ENCODE measurements around the gene DCC. TPM values are rescaled to one million over a fixed set of nuclear protein-coding genes. Genes with fewer than 3 reads are reported as not detected.

The DCC gene
- total RNA-seq, 3 donors from 2014 or later (not counting 1 experiment from before 2014, with no cell fraction given): not detected

DNA sequence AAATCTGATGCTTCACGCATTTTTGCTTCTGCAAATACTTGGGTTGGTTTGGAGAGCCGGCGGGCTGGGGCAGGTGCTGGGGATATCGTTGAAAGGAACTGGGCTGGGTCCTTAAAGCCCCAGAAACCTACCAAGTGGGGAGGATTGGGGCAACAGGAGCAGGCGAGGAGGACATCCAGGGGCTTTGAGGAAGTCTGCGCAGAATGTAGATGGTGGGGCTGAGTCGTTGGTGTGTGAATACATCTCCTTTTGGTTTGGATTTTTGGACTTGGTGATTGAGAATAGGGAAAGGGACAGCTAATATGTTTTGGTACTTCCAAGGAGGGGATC, 1.1 kb downstream of the DCC start:
- intact Hi-C loops (cut with micrococcal nuclease): no loop called here
- H3K36me3 Mint-ChIP-seq: peaks cover 17% of the 10 kb centered on the region
- no peaks in the 10 kb centered on the region for H3K4me1 ChIP-seq (ENCODE audit: control insufficient read depth, insufficient read depth, low read length)
- no peak overlapping the region for H3K4me3 ChIP-seq (ENCODE audit: low read length)
- H3K27me3 Mint-ChIP-seq (ENCODE audit: low read depth in 2 of 2): peaks cover 21 to 26% of the 10 kb centered on the region in 2 donors
- H3K36me3 ChIP-seq (ENCODE audit: control insufficient read depth, insufficient read depth, low read length): no peaks in the 10 kb centered on the region
- no peak overlapping the region for H3K4me3 Mint-ChIP-seq
- H3K27ac Mint-ChIP-seq: no peak overlapping the region
- TF ChIP-seq, protein P1, sequence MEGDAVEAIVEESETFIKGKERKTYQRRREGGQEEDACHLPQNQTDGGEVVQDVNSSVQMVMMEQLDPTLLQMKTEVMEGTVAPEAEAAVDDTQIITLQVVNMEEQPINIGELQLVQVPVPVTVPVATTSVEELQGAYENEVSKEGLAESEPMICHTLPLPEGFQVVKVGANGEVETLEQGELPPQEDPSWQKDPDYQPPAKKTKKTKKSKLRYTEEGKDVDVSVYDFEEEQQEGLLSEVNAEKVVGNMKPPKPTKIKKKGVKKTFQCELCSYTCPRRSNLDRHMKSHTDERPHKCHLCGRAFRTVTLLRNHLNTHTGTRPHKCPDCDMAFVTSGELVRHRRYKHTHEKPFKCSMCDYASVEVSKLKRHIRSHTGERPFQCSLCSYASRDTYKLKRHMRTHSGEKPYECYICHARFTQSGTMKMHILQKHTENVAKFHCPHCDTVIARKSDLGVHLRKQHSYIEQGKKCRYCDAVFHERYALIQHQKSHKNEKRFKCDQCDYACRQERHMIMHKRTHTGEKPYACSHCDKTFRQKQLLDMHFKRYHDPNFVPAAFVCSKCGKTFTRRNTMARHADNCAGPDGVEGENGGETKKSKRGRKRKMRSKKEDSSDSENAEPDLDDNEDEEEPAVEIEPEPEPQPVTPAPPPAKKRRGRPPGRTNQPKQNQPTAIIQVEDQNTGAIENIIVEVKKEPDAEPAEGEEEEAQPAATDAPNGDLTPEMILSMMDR (IDR thresholded peaks at IDR 0.05): no peak
- H3K27ac ChIP-seq (ENCODE audit: low read length): no peak overlapping the region
- DNase-seq: no peak
- no peaks in the 10 kb centered on the region for H3K4me1 Mint-ChIP-seq
- no peak for ATAC-seq
- peaks cover 7% of the 10 kb centered on the region for H3K27me3 ChIP-seq (ENCODE audit: control insufficient read depth, insufficient read depth, low read length)
- H3K9me3 Mint-ChIP-seq: peaks cover 6 to 7% of the 10 kb centered on the region in 2 donors
- H3K9me3 ChIP-seq (ENCODE audit: control insufficient read depth, insufficient read depth, low read length): peaks cover 3% of the 10 kb centered on the region
- 11% methylated on average over 7 of the region's 7 CpGs for WGBS (ENCODE audit: insufficient coverage)

DNA sequence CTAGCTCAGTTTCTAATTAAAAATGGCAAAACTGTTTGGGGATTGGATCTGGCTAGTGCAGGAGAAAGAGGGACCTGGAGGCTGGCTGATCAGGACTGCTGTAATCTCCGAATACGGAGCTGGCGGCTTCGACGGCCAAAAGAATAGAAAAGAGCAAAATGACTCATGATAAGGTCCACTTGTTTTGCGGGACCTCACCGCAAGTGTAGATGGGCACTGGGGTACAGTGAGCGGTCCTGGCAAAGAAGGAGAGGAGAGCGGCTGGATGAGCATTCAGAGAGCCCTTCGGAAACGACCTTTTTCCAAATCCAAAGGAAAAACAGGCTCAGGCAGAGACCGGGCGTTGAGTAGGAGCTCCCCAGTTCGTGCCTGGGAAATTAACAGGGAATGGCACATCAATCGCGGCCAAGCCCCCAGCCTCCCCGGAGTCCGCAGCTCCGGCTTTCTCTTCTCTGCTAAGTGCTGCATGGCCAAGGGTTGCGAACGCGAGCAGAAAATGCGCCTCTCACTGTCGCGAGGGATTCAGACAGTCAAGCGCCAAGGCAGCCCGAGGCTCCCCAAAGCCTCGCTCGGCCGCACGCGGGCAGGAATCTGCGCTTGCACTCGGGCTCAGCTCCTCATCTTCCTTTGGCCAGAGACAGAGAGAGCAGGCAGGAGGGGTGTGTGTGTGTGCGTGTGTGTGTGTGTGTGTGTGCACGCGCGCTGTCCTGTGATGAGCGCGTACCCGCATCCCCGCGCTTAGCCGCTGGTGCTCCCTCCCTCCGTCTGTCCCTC, 1.8 kb downstream of the DCC start:
- Mint-ChIP-seq H3K9me3 (peaks cover 6 to 7% of the 10 kb centered on the region in 2 donors), H3K27me3 (ENCODE audit: low read depth in 2 of 2) (peaks cover 21 to 26% of the 10 kb centered on the region in 2 donors), H3K4me1 (no peaks in the 10 kb centered on the region), H3K36me3 (peaks cover 17% of the 10 kb centered on the region), H3K27ac (no peak overlapping the region), H3K4me3 (no peak overlapping the region)
- TF ChIP-seq, protein P1 (IDR thresholded peaks at IDR 0.05): no peak
- WGBS (ENCODE audit: insufficient coverage): 4% methylated on average over 34 of the region's 45 CpGs
- no peak overlapping the region for H3K4me3 ChIP-seq (ENCODE audit: low read length)
- H3K4me1 ChIP-seq (ENCODE audit: control insufficient read depth, insufficient read depth, low read length): no peaks in the 10 kb centered on the region
- no peak overlapping the region for H3K27ac ChIP-seq (ENCODE audit: low read length)
- no peak for ATAC-seq
- H3K27me3 ChIP-seq (ENCODE audit: control insufficient read depth, insufficient read depth, low read length): peaks cover 7% of the 10 kb centered on the region
- intact Hi-C loops (cut with micrococcal nuclease): no loop called here
- H3K9me3 ChIP-seq (ENCODE audit: control insufficient read depth, insufficient read depth, low read length): peaks cover 3% of the 10 kb centered on the region
- no peak for DNase-seq
- no peaks in the 10 kb centered on the region for H3K36me3 ChIP-seq (ENCODE audit: control insufficient read depth, insufficient read depth, low read length)

DNA sequence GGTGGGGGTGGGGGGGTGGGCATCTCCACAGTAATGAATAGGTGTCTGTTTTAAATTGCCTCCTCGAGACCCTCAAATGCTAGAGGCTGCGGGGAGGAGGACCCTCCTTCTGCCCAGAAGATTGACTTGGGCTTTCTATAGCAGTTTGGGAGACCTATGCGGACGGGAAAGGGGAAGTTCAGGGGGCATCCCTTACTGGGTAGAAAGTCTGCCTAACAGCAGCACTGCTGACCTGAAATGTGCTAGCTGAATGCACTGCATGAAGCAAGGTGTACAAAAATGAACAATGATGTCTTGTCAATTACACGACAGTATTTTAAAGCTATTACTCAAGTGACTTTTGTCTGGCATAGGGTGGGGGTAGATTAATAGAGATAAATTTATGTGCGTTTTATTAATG, 2.5 kb downstream of the DCC start:
- Mint-ChIP-seq H3K36me3 (peaks cover 17% of the 10 kb centered on the region), H3K4me3 (no peak overlapping the region), H3K27ac (no peak overlapping the region), H3K9me3 (peaks cover 0 to 7% of the 10 kb centered on the region in 2 donors), H3K27me3 (ENCODE audit: low read depth in 2 of 2) (peaks cover 21 to 26% of the 10 kb centered on the region in 2 donors), H3K4me1 (no peaks in the 10 kb centered on the region)
- 28% methylated on average over 5 of the region's 6 CpGs for WGBS (ENCODE audit: insufficient coverage)
- intact Hi-C loops (cut with micrococcal nuclease): no loop called here
- Histone ChIP-seq H3K27me3 (ENCODE audit: control insufficient read depth, insufficient read depth, low read length) (peaks cover 7% of the 10 kb centered on the region), H3K27ac (ENCODE audit: low read length) (no peak overlapping the region), H3K9me3 (ENCODE audit: control insufficient read depth, insufficient read depth, low read length) (peaks cover 3% of the 10 kb centered on the region), H3K4me1 (ENCODE audit: control insufficient read depth, insufficient read depth, low read length) (no peaks in the 10 kb centered on the region), H3K36me3 (ENCODE audit: control insufficient read depth, insufficient read depth, low read length) (no peaks in the 10 kb centered on the region), H3K4me3 (ENCODE audit: low read length) (no peak overlapping the region)
- TF ChIP-seq, protein P1 (IDR thresholded peaks at IDR 0.05): no peak
- DNase-seq (no peak), ATAC-seq (no peak)

DNA sequence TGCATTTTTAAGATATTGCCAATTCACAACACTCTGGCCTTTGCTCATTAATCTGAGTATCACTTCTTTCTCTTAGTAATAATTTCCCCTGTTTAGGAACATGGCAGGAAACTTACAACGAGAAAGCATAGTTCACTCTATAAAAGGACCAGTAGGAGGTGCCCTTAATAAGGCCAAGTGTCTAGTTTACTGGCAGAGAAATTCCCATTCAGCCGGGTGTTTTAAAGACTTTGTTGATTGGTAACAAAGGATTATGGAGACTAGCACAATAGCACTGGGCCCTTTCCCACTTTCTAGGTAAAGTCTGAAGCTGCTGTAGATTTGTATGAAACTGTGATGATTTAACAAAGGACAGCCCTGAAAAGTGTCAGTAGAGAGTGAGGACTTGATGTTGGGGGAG, 3.1 kb downstream of the DCC start:
- DNase-seq (no peak), ATAC-seq (no peak)
- H3K4me3 ChIP-seq (ENCODE audit: low read length): no peak overlapping the region
- intact Hi-C loops (cut with micrococcal nuclease): no loop called here
- H3K4me1 ChIP-seq (ENCODE audit: control insufficient read depth, insufficient read depth, low read length): no peaks in the 10 kb centered on the region
- H3K9me3 Mint-ChIP-seq: peaks cover 0 to 5% of the 10 kb centered on the region in 2 donors
- no peak overlapping the region for H3K4me3 Mint-ChIP-seq
- no peak overlapping the region for H3K27ac Mint-ChIP-seq
- no peak overlapping the region for H3K27ac ChIP-seq (ENCODE audit: low read length)
- H3K9me3 ChIP-seq (ENCODE audit: control insufficient read depth, insufficient read depth, low read length): peaks cover 3% of the 10 kb centered on the region
- peaks cover 21 to 26% of the 10 kb centered on the region in 2 donors for H3K27me3 Mint-ChIP-seq (ENCODE audit: low read depth in 2 of 2)
- H3K36me3 Mint-ChIP-seq: peaks cover 17% of the 10 kb centered on the region
- H3K4me1 Mint-ChIP-seq: no peaks in the 10 kb centered on the region
- peaks cover 7% of the 10 kb centered on the region for H3K27me3 ChIP-seq (ENCODE audit: control insufficient read depth, insufficient read depth, low read length)
- H3K36me3 ChIP-seq (ENCODE audit: control insufficient read depth, insufficient read depth, low read length): no peaks in the 10 kb centered on the region
- WGBS (ENCODE audit: insufficient coverage): 36% methylated on average over 2 of the region's 2 CpGs
- TF ChIP-seq, protein P1 (IDR thresholded peaks at IDR 0.05): no peak
